ENCODE measurements around the gene METTL6.

DNA sequence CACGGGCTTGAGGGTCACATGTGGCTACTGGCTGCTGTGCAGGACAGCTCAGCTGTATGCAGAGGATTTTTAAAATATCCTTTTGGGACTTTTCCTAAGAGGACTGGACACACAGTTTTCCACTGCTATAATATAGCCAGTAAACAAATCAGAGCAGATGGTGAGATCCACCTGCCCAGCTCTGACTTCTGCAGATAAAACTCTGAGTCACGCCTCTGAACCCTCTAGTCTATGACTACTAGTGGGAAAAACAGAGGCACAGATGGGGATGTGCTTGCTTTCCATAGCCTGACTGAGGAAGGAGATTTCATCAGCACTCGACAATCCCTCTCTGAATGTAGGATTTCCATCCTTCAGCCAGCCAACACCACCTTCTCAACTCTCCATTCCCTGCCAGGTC, 49.0 kb upstream of the METTL6 start:
- TF ChIP-seq, protein P1, sequence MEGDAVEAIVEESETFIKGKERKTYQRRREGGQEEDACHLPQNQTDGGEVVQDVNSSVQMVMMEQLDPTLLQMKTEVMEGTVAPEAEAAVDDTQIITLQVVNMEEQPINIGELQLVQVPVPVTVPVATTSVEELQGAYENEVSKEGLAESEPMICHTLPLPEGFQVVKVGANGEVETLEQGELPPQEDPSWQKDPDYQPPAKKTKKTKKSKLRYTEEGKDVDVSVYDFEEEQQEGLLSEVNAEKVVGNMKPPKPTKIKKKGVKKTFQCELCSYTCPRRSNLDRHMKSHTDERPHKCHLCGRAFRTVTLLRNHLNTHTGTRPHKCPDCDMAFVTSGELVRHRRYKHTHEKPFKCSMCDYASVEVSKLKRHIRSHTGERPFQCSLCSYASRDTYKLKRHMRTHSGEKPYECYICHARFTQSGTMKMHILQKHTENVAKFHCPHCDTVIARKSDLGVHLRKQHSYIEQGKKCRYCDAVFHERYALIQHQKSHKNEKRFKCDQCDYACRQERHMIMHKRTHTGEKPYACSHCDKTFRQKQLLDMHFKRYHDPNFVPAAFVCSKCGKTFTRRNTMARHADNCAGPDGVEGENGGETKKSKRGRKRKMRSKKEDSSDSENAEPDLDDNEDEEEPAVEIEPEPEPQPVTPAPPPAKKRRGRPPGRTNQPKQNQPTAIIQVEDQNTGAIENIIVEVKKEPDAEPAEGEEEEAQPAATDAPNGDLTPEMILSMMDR (IDR thresholded peaks at IDR 0.05; ENCODE audit: insufficient read depth, low read depth, low read length) = no peak
- no peak for TF ChIP-seq EZH2 (IDR thresholded peaks at IDR 0.05; ENCODE audit: insufficient read depth, low read length)

All from astrocyte (in vitro differentiated cells and primary cell).